Vagina (tissue), 2 donors: ENCODE results near the gene ARHGAP44.

Source experiments
- POLR2A ChIP-seq, 2 donors: fragments of 450-650 bp; IDR thresholded peaks; one replicate each; pipeline ENCODE4 v1.6.1; 2017; ENCODE audit warnings: antibody characterized with exemption in 2 of 2, mild to moderate bottlenecking in 2 of 2, moderate library complexity in 2 of 2
- TF ChIP-seq, protein P1 (sequence below), 3 experiments: fragments of 450-650 bp in 2 of 3; fragments of 200-600 bp in 1 of 3; sonication (generic) in 1 of 3; IDR thresholded peaks; one replicate each; pipeline ENCODE4 v1.5.1; 2017 to 2019; ENCODE audit warnings: antibody characterized with exemption in 3 of 3, mild to moderate bottlenecking in 2 of 3, moderate library complexity in 2 of 3

DNA sequence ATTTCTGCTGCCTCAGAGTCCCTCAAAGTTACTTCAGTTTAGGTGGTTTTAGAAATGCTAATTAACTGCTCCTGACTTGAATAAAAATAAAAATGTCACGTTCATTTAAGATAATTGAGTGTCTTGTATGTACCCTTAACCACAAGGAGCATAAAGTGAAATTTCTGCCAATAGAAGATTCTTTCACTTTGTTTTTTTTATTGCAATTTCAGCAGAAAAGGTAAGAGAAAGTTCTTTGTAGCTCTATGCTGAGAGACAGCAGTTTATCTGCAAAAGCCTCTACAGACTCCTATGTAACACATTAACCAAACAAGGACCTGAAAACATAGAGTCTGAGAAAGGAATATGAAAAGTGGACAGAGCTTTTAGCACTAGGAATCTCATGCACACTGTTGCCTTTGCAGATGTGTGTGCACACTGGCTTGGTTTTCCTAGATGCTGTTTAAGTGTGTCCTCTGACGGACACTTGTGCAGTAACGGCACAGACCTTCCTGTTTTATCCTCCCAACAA lies 11.6 kb downstream of the ARHGAP44 start:
- TF ChIP-seq, protein P1, sequence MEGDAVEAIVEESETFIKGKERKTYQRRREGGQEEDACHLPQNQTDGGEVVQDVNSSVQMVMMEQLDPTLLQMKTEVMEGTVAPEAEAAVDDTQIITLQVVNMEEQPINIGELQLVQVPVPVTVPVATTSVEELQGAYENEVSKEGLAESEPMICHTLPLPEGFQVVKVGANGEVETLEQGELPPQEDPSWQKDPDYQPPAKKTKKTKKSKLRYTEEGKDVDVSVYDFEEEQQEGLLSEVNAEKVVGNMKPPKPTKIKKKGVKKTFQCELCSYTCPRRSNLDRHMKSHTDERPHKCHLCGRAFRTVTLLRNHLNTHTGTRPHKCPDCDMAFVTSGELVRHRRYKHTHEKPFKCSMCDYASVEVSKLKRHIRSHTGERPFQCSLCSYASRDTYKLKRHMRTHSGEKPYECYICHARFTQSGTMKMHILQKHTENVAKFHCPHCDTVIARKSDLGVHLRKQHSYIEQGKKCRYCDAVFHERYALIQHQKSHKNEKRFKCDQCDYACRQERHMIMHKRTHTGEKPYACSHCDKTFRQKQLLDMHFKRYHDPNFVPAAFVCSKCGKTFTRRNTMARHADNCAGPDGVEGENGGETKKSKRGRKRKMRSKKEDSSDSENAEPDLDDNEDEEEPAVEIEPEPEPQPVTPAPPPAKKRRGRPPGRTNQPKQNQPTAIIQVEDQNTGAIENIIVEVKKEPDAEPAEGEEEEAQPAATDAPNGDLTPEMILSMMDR (IDR thresholded peaks at IDR 0.05) = no peak
- TF ChIP-seq POLR2A (IDR thresholded peaks at IDR 0.05) = no peak
